HG02852 (cell line): ENCODE measurements around the gene RASL10B.

ENCODE experiments used
- ATAC-seq: cut with Tn5 transposase; IDR thresholded peaks from one replicate; pipeline ENCODE4 v1.9.1; 2021; ENCODE audit warnings: mild to moderate bottlenecking, moderate library complexity; ENCODE audit not compliant: unreplicated experiment

Gene RASL10B

DNA sequence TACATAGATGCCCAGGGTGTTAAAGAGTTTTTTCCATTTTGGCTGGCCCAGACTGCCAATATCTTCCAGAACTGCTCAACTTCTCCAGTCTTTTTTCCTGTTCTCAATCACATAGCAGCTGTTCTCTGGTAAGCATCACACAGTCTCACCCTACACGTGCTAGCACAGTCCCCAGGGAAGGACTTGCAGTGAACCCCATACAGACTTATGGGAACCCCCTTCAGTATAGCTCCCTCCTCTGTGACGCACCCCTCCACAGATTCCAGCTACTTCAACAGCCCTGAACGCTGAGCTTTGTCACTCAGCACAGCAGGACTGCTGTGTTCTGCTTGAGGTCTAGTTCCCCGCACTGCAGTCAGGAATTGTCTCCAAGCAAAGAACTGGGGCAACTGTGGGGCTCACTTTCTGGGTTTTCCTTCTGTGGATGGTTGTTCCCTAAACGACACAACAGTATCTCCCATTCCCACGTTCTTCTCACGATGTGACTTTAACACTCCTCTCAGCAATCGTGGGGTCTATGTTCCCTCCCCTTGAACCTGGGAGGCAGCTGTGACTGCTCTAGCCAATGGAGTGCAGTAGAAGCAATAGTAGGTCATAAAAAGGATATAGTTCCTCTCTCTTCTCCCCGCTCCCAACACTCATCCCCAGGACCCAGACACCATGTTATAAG lies 60.4 kb downstream of the RASL10B start:
- no peak for ATAC-seq
